ENCODE measurements around the gene BACH2.

DNA sequence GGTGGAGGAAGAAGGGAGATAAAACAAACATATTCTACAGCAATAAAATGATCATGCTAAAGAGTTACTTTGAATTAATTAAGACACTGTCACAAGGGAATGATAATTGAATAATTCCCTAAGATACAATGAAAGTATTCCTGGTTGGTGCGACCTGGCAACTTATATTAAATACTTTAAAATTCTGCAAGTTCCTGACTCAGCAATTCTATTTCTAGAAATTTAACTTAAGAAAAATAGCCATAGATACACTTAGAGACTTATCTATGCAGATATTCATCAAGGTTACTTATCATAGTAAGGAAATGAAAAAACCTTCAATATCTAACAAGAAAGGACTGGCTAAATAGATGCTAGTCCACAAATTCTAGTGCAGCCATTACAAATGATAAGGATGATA lies 156.0 kb downstream of the BACH2 start:
- TF ChIP-seq EZH2 (IDR thresholded peaks at IDR 0.05; ENCODE audit: borderline replicate concordance, control insufficient read depth, low read depth, low read length), result no peak
- TF ChIP-seq, protein P1, sequence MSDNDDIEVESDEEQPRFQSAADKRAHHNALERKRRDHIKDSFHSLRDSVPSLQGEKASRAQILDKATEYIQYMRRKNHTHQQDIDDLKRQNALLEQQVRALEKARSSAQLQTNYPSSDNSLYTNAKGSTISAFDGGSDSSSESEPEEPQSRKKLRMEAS (IDR thresholded peaks at IDR 0.05; ENCODE audit: low read depth, low read length), result no peak
- TF ChIP-seq, protein P2, sequence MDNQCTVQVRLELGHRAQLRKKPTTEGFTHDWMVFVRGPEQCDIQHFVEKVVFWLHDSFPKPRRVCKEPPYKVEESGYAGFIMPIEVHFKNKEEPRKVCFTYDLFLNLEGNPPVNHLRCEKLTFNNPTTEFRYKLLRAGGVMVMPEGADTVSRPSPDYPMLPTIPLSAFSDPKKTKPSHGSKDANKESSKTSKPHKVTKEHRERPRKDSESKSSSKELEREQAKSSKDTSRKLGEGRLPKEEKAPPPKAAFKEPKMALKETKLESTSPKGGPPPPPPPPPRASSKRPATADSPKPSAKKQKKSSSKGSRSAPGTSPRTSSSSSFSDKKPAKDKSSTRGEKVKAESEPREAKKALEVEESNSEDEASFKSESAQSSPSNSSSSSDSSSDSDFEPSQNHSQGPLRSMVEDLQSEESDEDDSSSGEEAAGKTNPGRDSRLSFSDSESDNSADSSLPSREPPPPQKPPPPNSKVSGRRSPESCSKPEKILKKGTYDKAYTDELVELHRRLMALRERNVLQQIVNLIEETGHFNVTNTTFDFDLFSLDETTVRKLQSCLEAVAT (IDR thresholded peaks at IDR 0.05), result no peak
- no peak for TF ChIP-seq MTA3 (IDR thresholded peaks at IDR 0.05; ENCODE audit: borderline replicate concordance, low read length)
- TF ChIP-seq TAF1 (IDR thresholded peaks at IDR 0.05; ENCODE audit: borderline replicate concordance, low read depth, low read length), result no peak
